K562 (cell line): Measurements from ENCODE around the gene LPCAT3. TPM values are rescaled to one million over a fixed set of nuclear protein-coding genes. Genes with fewer than 3 reads are reported as not detected.

ENCODE experiments used
- ATAC-seq: fragments of 200-7000 bp; cut with Tn5 transposase; 3 replicates; pipeline ENCODE4 v1.9.1; 2020; ENCODE audit warnings: moderate library complexity
- BruUV-seq: library from RNA; stranded (reverse); fragments of 400-500 nt; replicated peaks from 2 replicates; lab custom pipeline; 2021; lab: Mats Ljungman, UMichigan
- CTCF ChIA-PET: fragments of 300-600 bp; formaldehyde crosslinking; extraction: SDS; loops from one replicate; lab custom pipeline; 2021; ENCODE audit warnings: low intra/inter-chr PET ratio; lab: Yijun Ruan, JAX
- POLR2A ChIA-PET: fragments of 300-600, 350-650 bp; sonication (Branson Sonifier 250); formaldehyde crosslinking; extraction: SDS; loops from one replicate; lab custom pipeline; 2021; ENCODE audit warnings: antibody characterized with exemption, inconsistent platforms; lab: Yijun Ruan, JAX
- DNase-seq, 4 experiments: peaks; one replicate each; pipeline versions ENCODE4 v3.0.0 to v3.0.0-alpha.2; 2011 to 2018; ENCODE audit warnings: low spot score in 3 of 4, mixed read lengths in 3 of 4; ENCODE audit errors: extremely low read depth in 1 of 4
- FAIRE-seq: peaks from 2 replicates; lab custom pipeline; 2011; peaks lifted over from hg19 to GRCh38; lab: Jason Lieb, UNC
- H2AFZ ChIP-seq: 2 replicates; pipeline ENCODE4 v1.6.0; 2011; ENCODE audit warnings: low read depth, low read length, control low read depth, inconsistent platforms
- H3K27ac ChIP-seq: fragments of 200-600 bp; 3 replicates; pipeline ENCODE4 v1.8.0; 2011; ENCODE audit warnings: low read depth, mild to moderate bottlenecking, control low read depth, inconsistent platforms, low read length, moderate library complexity, mixed read lengths; ENCODE audit errors: extremely low read depth
- H3K27me3 ChIP-seq, 2 experiments: fragments of 300-600 bp in 1 of 2; 2 replicates in 1 of 2; 3 replicates in 1 of 2; pipeline versions ENCODE4 v1.6.0 to v1.8.0; 2011; ENCODE audit warnings: inconsistent platforms in 2 of 2, low read length in 2 of 2, mild to moderate bottlenecking in 1 of 2, mixed read lengths in 1 of 2, moderate library complexity in 1 of 2; ENCODE audit not compliant: control insufficient read depth in 2 of 2, insufficient read depth in 2 of 2
- H3K36me3 ChIP-seq: fragments of 300-600 bp; 3 replicates; pipeline ENCODE4 v1.8.0; 2011; ENCODE audit warnings: mild to moderate bottlenecking, low read length, inconsistent platforms; ENCODE audit not compliant: control insufficient read depth, insufficient read depth
- H3K4me1 ChIP-seq, 2 experiments: fragments of 200-600 bp in 1 of 2; replicated peaks in 1 of 2; 2 replicates in 1 of 2; 3 replicates in 1 of 2; pipeline versions ENCODE4 v1.5.1 to v1.8.0; 2011; ENCODE audit warnings: inconsistent platforms in 2 of 2, low read length in 2 of 2, mild to moderate bottlenecking in 1 of 2, mixed read lengths in 1 of 2, moderate library complexity in 1 of 2; ENCODE audit not compliant: control insufficient read depth in 2 of 2, insufficient read depth in 2 of 2
- H3K4me2 ChIP-seq: 2 replicates; pipeline ENCODE4 v1.6.1; 2011; ENCODE audit warnings: low read length, control low read depth, inconsistent platforms, mixed read lengths; ENCODE audit not compliant: insufficient read depth
- H3K4me3 ChIP-seq: fragments of 200-600 bp; sonication (generic), shearing (Covaris generic); 2 replicates; pipeline ENCODE4 v1.5.1; 2016; ENCODE audit warnings: control low read depth, inconsistent platforms
- H3K79me2 ChIP-seq: fragments of 200-600 bp; 3 replicates; pipeline ENCODE4 v1.8.0; 2011; ENCODE audit warnings: low read length, inconsistent platforms; ENCODE audit not compliant: control insufficient read depth, insufficient read depth
- H3K9ac ChIP-seq, 2 experiments: 2 replicates each; pipeline versions ENCODE4 v1.6.0 to v1.6.1; 2011; ENCODE audit warnings: low read depth in 2 of 2, low read length in 2 of 2, control low read depth in 1 of 2, inconsistent platforms in 1 of 2, mild to moderate bottlenecking in 1 of 2, mixed read lengths in 1 of 2; ENCODE audit not compliant: insufficient read depth in 1 of 2
- H3K9me1 ChIP-seq: one replicate; pipeline ENCODE4 v1.6.0; 2011; ENCODE audit warnings: inconsistent platforms, mild to moderate bottlenecking, low read length, moderate library complexity; ENCODE audit not compliant: control insufficient read depth, insufficient read depth
- H3K9me3 ChIP-seq: replicated peaks from 2 replicates; pipeline ENCODE4 v1.5.1; 2011; ENCODE audit warnings: low read depth, low read length, inconsistent platforms; ENCODE audit not compliant: control insufficient read depth, insufficient read depth
- H4K20me1 ChIP-seq: replicated peaks from 2 replicates; pipeline ENCODE4 v1.6.1; 2011; ENCODE audit warnings: low read length, inconsistent platforms, mixed read lengths; ENCODE audit not compliant: control insufficient read depth, insufficient read depth
- BCL6 ChIP-seq: fragments of 250-450 bp; sonication (Bioruptor Pico); IDR thresholded peaks from 2 replicates; pipeline ENCODE4 v1.4.0; 2020
- CBFA2T3 ChIP-seq: fragments of 450-650 bp; IDR thresholded peaks from 2 replicates; pipeline ENCODE4 v1.6.1; 2017
- CCNT2 ChIP-seq: IDR thresholded peaks from 2 replicates; pipeline ENCODE4 v1.6.1; 2011; ENCODE audit warnings: borderline replicate concordance, low read depth, mild to moderate bottlenecking, moderate library complexity, mixed read lengths, low read length; ENCODE audit not compliant: insufficient read length; ENCODE audit errors: extremely low read depth
- DEAF1 ChIP-seq: fragments of 450-650 bp; formaldehyde crosslinking; IDR thresholded peaks from 2 replicates; pipeline ENCODE4 v1.4.0; 2020; ENCODE audit warnings: mild to moderate bottlenecking, moderate library complexity
- DMBX1 ChIP-seq: fragments of 250-450 bp; sonication (Bioruptor Pico); IDR thresholded peaks from 2 replicates; pipeline ENCODE4 v1.8.0; 2022; ENCODE audit warnings: inconsistent platforms, mild to moderate bottlenecking, moderate library complexity, borderline replicate concordance
- ERF ChIP-seq: fragments of 450-650 bp; formaldehyde crosslinking; IDR thresholded peaks from 2 replicates; pipeline ENCODE4 v1.4.0; 2020; ENCODE audit warnings: mild to moderate bottlenecking, mixed read lengths
- FIP1L1 ChIP-seq: fragments of 200-400 bp; formaldehyde crosslinking; IDR thresholded peaks from 2 replicates; pipeline ENCODE4 v1.6.1; 2018; ENCODE audit warnings: mild to moderate bottlenecking, low read depth, low read length; ENCODE audit not compliant: poor library complexity, severe bottlenecking
- FOXJ2 ChIP-seq: fragments of 200-800 bp; sonication (Bioruptor generic); IDR thresholded peaks from 2 replicates; pipeline ENCODE4 v1.6.1; 2016; ENCODE audit warnings: missing genetic modification characterization, missing compliant biosample characterization
- HCFC1 ChIP-seq: IDR thresholded peaks from 2 replicates; pipeline ENCODE4 v1.6.1; 2012; ENCODE audit warnings: low read depth, low read length, improper control_type of control experiment
- HNRNPK ChIP-seq: fragments of 200-400 bp; formaldehyde crosslinking; IDR thresholded peaks from one replicate; pipeline ENCODE4 v1.6.1; 2018; ENCODE audit warnings: mild to moderate bottlenecking, low read depth, low read length; ENCODE audit not compliant: poor library complexity, severe bottlenecking
- IFI16 ChIP-seq: fragments of 250-450 bp; sonication (Bioruptor Pico); IDR thresholded peaks from 2 replicates; pipeline ENCODE4 v2.1.2; 2022; ENCODE audit warnings: mild to moderate bottlenecking, inconsistent platforms
- KAT2B ChIP-seq: IDR thresholded peaks from one replicate; pipeline ENCODE4 v1.6.1; 2012; ENCODE audit warnings: low read depth, mild to moderate bottlenecking, control low read depth, inconsistent platforms, low read length, moderate library complexity
- KLF16 ChIP-seq: IDR thresholded peaks from 2 replicates; pipeline ENCODE4 v1.6.1; 2016; ENCODE audit warnings: antibody characterized with exemption
- RREB1 ChIP-seq: fragments of 250-450 bp; sonication (Bioruptor Pico); IDR thresholded peaks from 2 replicates; pipeline ENCODE4 v1.4.0; 2020
- ZFP1 ChIP-seq: fragments of 450-650 bp; formaldehyde crosslinking; IDR thresholded peaks from 2 replicates; pipeline ENCODE4 v1.4.0; 2020; ENCODE audit warnings: mild to moderate bottlenecking, mixed read lengths
- ZNF133 ChIP-seq: fragments of 250-450 bp; sonication (Bioruptor Pico); IDR thresholded peaks from 2 replicates; pipeline ENCODE4 v1.4.0; 2020; ENCODE audit warnings: mild to moderate bottlenecking
- ZNF24 ChIP-seq: fragments of 450-650 bp; IDR thresholded peaks from 2 replicates; pipeline ENCODE4 v1.6.1; 2016
- ZNF311 ChIP-seq: fragments of 250-450 bp; sonication (Bioruptor Pico); IDR thresholded peaks from 2 replicates; pipeline ENCODE4 v1.4.0; 2020; ENCODE audit warnings: mild to moderate bottlenecking, moderate library complexity
- WGBS: fragments of 100-300 bp; shearing (Covaris generic); methylation state at CpG from one replicate; pipeline ENCODE4 v1.1.6; 2016; ENCODE audit warnings: low coverage, mixed read lengths; ENCODE audit not compliant: insufficient coverage; ENCODE audit errors: missing lambda C conversion rate; 5-methylcytosine and 5-hydroxymethylcytosine counted together
- in situ Hi-C: fragments of 300-500 bp; cut with MboI; formaldehyde crosslinking; loops from 4 replicates; pipeline ENCODE4 v1.15.0; 2018; ENCODE audit warnings: inconsistent platforms, mixed read lengths
- intact Hi-C: fragments of 100-400 bp; cut with micrococcal nuclease; formaldehyde crosslinking; loops from 2 replicates; pipeline ENCODE4 v1.14.2; 2022
- polyA plus RNA-seq, 8 experiments: library from polyadenylated mRNA; depleted of rRNA in 4 of 8; stranded (reverse) in 5 of 8; unstranded in 3 of 8; fragments of >200 nt; fragmentation: Nextera tagmentation in 2 of 8; fragmentation: Illumina TruSeq in 1 of 8; extraction: Ambion mirVana in 2 of 8; extraction: Trizol in 1 of 8; gene quantifications; 2 replicates each; pipeline versions ENCODE4 v1.2.1 to v1.2.3, GENCODE V29; 2011 to 2014; ENCODE audit warnings: inconsistent platforms in 1 of 8, missing spikeins in 1 of 8
- total RNA-seq, 7 experiments: library from RNA; depleted of rRNA in 6 of 7; stranded (reverse); fragments of >200 nt in 6 of 7; fragmentation: Illumina TruSeq in 2 of 7; extraction: Trizol in 2 of 7; gene quantifications; 2 replicates each; pipeline versions ENCODE4 v1.2.1 to v1.2.3, GENCODE V29; 2011 to 2021; ENCODE audit warnings: low replicate concordance in 1 of 7

The LPCAT3 gene
- total and polyA plus RNA-seq, 9 of the 15 experiments (the other 6 are each of a cell fraction or from before 2014, with no cell fraction given), result 4.9 to 52.5 (median 25.3) TPM

GRCh38 chr12:7045913-7046312 is 27.6 kb upstream of the LPCAT3 start:
- Histone ChIP-seq H3K9ac (no peak overlapping the region), H3K36me3 (no peaks in the 10 kb centered on the region), H4K20me1 (no peaks in the 10 kb centered on the region), H3K4me2 (no peak overlapping the region), H2AFZ (peak overlapping the region; percentile 72), H3K4me3 (no peak overlapping the region), H3K4me1 (no peaks in the 10 kb centered on the region; a peak in 1 of 5 replicates), H3K27ac (no peak overlapping the region), H3K79me2 (no peaks in the 10 kb centered on the region), H3K27me3 (no peaks in the 10 kb centered on the region), H3K9me3 (no peaks in the 10 kb centered on the region), H3K9me1 (no peaks in the 10 kb centered on the region)
- FAIRE-seq, result no peak
- DNase-seq, result no peak
- ATAC-seq, result no peak
- intact Hi-C loops (no loop called here), in situ Hi-C loops (no loop called here)
- POLR2A ChIA-PET, result interaction anchor here (0.6 kb wide), 1 partner anchor 13 kb away, joined by 3 read pairs; no protein-coding TSS in a partner anchor
- 66% methylated on average over 8 of the region's 9 CpGs for WGBS
- CTCF ChIA-PET, result no interaction called here
- BruUV-seq, result no TSS peak
- TF ChIP-seq RREB1 (CRISPR knock-in tag) (no peak), DMBX1 (no peak), ZNF311 (CRISPR knock-in tag) (no peak), HNRNPK (no peak), CCNT2 (no peak), DEAF1 (no peak), KLF16 (no peak), ERF (no peak), BCL6 (CRISPR knock-in tag) (no peak), ZFP1 (CRISPR knock-in tag) (no peak), ZNF24 (no peak), KAT2B (no peak), FOXJ2 (no peak), FIP1L1 (no peak), ZNF133 (CRISPR knock-in tag) (no peak), HCFC1 (no peak), CBFA2T3 (no peak), IFI16 (CRISPR knock-in tag) (no peak)
